ENCODE measurements around the gene CRYBA1.
"Not testable (repeated sequence)": the region's sequence is repeated elsewhere in the genome, so short reads cannot be mapped to it uniquely, and the experiment has no call there.

The CRYBA1 gene, protein sequence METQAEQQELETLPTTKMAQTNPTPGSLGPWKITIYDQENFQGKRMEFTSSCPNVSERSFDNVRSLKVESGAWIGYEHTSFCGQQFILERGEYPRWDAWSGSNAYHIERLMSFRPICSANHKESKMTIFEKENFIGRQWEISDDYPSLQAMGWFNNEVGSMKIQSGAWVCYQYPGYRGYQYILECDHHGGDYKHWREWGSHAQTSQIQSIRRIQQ

DNA sequence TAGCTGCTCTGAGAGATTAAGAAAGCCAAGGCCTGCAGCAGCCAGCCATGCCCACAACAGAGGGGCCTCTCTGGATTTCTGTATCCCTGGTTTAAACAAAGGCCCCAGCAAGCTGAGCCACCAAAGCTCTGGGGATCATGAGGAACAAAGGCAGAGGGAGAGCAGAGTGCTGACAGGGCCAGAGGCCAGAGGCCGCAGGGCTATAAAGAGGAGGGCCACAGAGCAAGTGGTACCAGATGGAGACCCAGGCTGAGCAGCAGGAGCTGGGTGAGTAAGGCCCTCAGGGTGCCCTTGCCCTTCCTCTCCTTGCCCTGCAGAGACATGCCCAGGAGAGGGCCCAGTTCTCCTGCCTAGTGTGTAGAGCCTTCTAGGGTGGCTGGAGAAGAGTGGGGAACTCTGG lies at the start of gene CRYBA1:
Gene CRYBA1, plus strand, starts transcription at position 232 of the 400 bp plus-strand sequence. Its CDS starts 5 bp downstream, at position 237.
- DNase-seq = no peak

DNA sequence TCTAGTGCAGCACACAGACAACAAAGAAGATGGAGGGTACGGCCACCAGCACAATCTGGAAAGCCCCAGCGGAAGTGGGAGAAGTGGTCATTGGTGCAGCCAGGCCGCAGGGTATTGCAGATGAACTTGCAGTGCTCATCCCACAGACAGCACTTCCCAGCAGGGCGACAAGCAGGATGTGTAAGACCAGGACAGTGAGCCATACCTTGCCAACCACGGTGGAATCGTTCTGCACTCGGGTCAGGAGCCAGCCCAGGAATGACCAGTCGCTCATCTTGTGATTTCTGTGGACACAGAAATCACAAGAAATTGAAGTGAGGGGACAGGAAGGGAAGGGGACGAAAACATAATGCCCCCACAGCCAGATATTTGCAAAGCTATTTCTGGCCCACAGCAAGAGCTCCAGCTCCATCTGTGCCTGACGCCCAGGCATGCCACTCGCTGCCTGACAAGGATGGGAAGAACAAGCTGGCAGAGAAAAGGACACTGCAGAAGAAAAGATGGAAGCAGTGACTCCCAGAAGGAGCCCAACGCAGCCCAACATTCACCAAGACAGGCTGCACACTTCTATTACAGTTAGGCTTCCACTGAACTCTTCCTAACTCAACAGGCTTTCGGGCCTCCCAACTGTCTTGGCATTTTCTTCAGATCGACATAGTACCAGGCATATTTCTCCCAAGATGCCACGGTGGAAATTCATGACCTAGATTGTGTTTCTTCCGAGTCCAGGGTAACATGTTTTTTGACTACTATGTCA lies 49.0 kb upstream of the CRYBA1 start:
- DNase-seq = no peak

DNA sequence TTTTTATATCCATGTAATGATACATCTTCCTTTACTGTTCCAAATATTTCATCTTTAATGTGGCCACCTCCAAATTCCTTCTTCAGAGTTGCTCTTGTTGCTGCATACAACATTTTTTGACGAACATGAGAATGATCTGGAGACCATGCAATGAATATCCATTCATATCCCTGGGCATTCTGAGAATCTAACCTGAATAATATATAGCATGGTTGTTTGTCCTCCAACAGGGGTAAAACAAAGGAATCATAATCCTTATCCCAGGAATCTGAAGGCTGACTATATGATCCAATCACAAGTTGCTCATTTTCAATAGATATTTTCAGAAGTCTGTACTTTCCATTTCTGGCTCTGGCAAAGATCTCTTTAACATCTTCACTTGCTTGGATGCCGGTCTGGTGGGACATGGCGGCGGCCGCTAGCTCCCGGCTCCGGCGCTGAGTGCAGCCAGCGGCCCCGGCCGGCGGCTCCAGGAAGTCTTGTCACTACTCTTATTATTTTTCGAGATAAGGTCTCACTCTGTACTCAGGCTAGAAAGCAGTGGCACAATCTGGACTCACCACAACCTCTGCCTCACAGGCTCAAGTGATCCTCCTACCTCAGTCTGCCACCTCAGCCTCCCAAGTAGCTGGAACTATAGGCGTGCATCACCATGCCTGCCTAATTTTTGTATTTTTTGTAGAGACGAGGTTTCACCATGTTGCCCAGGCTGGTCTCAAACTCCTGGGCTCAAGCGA lies 42.4 kb upstream of the CRYBA1 start:
- not testable (repeated sequence) for DNase-seq

DNA sequence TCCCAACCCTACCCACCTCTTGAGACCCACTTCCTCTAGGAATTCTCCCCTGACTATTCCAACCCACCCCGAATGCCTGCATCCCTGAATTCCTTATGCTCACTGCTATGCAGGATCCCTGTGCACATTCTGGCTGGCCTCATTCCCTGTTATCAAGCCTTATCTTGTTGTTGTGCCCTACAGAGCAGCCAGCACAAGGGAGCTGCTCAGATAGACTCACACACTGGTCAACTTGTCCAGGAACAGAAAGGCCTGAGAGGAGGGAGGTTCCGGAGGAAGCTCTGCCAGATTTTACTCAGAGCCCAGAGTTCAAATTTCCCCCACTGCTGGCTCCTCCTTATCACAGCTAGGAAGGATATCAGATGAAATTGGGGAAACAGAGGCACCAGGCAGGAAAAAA lies 41.6 kb upstream of the CRYBA1 start:
- DNase-seq = no peak

DNA sequence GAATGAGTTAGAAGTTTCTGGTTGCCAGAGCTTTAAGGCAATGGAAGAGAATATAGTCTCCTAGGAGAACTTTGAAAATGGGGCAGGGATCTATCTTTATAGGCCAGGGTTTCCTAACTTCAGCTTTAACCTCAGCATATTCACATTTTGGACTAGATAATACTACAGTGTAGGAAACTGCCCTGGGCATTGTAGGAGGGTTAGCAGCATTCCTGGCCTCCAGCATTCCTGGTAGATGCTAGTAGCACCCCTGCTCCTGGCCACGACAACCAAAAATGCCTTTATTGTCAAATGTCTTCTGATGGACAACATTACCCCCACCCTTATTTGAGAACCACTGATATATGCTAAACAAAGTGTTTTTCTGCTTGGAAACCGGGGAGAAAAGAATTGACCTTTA lies 38.7 kb upstream of the CRYBA1 start:
- DNase-seq = no peak

DNA sequence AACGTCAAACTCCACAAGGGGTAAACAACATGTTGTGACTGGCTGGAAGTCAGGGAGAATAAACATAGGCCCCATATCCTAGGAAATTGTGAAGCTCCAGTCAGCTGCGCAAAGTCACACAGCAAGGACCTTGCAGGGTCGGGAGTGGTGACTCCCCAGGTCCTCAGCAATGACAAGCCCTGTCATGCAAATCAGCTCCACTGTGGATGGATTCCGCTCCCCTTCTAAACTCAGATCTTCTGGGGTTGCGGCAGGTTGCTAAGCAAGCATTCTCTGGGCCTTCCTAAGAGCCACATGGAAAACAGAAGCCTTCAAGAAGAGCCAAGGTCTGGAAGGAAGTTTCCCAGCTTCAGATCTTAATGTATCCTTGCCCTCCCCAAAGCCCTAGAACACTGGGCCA lies 37.6 kb upstream of the CRYBA1 start:
- no peak for DNase-seq

DNA sequence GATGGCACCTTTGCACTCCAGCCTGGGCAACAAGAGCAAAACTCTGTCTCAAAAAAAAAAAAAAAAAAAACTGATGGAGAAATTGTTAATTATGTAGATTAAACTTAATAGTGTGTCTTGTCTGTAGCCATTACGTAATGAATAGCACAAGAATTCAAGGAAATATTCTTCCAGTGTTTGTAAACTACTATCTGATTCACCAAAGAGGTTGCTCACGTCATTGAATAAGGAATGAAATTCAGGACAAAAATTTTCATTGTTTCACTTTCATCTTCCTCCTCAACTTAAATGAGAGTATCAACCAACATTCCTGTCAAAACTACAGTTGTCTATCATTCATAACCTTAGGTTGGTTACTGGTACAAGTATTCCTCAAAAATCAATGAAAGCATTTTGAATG lies 35.8 kb upstream of the CRYBA1 start:
- DNase-seq = no peak

DNA sequence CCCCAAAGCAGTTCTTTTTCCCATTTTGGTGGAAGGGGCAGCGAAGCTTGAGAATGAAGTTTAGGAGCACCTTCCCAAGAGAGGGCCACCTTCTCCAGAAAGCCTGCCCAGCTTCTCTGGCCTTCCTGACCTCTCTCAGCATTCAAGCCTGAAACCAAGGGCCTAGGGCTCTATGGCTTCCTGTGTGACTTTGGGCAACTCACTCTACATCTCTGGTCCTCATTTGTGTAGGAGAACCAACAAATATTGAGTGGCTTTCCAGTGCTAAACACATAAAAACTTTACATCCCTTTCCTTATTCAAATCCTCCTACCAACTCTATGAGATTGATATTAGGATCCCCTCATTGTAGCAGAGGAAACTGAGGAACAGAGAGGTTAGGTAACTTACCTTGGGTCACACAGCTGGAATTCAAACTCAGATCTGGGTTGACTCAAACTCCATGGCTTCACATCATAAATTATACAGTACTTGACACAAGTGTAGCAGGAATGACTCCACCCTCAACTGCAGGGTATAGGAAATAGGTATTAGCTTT lies 34.5 kb upstream of the CRYBA1 start:
- no peak for DNase-seq

DNA sequence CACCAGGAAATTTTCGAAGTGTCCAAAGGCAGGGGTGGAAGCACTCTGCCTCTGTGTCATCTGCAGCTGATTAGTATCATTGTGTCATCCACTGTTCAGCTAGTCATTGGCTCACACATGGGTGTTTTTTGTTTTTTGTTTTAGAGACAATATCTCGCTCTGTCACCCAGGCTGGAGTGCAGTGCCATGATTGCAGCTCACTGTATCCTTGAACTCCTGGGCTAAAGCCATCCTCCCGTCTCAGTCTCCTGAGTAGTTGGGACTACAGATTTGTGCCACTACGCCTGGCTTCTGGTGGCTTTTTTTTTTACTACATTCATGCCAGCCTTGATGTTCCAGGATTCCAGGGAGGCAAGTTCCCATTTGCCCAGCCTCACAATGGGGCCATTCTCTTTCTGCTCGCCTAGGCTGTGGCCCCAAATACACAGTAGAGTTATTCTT lies 34.0 kb upstream of the CRYBA1 start:
- no peak for DNase-seq

DNA sequence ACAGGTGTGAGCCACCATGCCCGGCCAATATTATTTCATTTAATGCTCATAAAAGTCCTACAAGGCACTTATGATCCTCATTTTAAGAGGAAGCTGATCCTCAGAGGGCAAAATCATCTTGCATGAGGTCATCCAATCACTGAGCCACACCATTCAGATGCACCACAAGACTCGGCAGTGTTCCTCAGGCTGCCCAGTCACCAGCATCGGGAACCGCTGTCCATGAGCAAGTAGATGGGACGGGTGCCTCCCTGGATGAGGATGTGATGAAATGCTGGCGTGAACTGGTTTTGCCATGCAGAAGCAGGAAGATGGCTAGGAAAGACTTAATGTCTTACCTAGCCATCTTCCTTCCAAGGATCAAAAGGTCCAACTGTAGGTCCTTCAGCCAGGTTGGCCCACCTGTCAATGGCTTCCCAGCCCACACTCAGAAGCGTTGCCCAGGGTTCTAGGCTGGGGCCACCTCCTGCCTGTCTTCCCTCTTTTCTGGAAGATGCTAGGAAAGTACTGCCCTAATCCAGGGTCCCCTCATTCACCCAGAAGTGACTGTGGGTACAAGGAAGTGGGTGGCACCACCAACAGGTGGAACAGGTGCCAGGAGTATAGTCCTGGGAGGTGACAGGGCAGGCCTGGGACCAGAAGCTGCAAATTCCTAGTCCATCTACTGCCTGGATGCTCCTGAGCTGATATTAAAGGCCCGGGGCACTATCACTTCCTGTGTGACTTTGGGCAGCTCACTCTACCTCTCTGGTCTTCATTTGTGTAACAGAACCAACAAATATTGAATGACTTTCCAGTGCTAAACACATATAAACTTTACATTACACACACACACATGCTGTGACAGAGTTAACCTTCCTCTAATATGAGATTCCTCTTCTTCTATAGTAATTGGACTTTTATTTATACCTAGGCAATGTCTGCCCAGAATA lies 32.2 kb upstream of the CRYBA1 start:
- no peak for DNase-seq

DNA sequence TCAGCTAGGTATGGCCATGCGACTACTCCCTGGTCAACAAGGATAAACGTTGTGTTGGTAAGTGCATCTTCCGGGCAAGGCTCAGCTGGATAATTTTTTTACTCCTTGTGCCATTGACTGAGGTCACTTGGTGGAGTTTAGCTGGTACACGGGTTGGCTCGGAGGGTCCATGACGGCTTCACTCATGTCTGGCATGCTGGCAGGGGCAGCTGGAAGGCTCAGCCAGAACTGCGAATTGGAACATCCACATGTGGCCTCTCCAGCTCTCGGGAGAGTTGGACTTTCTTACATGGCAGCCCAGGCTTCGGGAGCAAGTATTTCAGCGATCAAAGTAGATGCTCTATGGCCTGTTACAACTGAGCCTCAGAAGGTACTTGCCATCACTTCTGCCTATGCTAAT lies 31.5 kb upstream of the CRYBA1 start:
- DNase-seq = no peak

DNA sequence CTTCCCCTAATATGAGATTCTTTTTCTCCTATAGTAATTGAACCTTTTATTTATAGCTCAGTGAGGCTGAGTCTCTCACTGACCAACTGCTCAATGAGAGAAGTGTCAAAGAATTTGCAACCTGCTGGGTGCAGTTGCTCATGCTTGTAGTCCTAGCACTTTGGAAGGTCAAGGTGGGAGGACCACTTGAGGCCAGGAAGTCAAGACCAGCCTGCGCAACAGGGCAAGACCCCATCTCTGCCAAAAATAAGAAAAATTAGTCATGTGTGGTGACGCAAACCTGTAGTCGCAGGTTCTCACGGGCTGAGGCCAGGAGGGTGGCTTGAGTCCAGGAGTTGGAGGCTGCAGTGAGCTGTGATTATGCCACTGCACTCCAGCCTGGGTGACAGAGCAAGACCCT lies 30.9 kb upstream of the CRYBA1 start:
- DNase-seq = no peak

DNA sequence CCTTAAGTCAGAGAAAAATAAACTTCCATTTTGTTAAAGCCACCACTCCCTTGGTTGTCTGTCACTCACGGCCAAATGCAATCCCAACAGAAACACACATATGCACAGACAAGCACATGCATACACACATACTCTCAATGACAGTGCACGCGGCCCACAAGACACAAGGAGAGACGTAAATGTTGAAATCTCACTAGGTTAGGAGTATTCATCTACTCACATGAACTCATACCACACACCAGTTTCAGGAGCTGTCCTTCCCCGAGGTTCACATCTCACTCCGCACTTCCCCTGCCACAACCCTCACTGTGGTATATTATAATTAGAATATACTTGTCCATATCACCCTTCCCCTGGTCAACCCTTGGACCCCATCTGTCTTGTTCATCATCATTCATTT lies 30.5 kb upstream of the CRYBA1 start:
- DNase-seq = no peak

DNA sequence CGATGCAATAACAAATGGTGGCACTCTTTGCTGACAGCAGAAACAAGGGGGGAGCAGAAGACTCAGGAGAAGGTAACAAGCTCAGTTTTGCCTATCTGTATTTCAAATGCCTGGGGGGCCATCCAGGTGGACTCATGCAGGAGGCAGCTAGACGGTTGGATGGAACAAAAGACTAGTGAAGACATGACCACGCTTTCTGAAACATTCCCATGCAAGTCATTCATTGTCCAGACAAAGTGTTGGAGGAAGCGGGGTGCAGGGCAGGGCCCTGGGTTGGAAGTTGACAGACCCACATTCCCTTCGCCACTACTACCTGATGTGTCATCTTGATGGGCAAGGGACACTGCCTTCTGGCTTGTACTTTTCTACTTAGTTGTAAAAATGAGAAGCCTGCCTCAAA lies 29.8 kb upstream of the CRYBA1 start:
- DNase-seq = no peak

DNA sequence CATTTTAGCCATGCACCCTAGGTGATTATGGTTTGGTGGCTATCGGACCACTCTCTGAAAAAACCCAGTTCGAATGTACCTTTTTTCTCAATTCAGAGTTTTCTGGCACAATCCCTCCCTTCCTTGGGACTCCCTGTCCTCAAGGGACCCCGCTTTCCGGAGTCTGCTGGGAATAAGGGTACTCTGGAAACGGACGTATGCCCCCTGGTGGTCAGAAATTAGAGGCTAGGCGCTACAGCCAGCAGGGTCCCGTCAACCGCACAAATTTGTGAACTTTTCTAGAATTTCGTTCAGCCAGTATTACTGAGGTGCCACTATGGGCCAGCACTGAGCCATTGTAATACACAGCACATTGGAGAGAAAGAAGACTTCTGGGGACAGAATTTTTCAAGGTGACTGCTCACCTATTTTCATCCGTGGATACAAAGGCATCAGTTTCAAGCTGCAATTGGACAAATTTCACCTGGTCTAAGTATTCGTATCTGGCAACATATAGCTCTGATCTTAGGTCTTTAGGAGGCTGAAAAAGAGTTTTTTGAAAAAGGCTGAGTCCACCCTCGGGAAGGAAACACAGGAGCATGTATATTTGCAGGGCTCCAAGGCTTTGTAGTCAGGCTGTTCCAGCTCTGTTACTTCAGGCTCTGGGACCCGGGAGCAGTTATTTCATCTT lies 27.1 kb upstream of the CRYBA1 start:
- DNase-seq = peak; percentile 69

DNA sequence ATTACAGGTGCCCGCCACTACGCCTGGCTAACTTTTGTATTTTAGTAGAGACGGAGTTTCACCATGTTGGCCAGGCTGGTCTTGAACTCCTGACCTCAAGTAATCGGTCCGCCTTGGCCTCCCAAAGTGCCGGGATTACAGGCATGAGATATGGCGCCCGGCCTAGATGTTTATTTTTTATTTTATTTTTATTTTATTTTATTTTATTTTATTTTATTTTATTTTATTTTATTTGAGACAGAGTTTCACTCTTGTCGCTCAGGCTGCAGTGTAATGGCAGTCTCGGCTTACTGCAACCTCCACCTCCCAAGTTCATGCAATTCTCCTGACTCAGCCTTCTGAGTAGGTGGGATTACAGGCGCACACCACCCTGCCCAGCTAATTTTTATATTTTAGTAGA lies 25.3 kb upstream of the CRYBA1 start:
- not testable (repeated sequence) for DNase-seq

DNA sequence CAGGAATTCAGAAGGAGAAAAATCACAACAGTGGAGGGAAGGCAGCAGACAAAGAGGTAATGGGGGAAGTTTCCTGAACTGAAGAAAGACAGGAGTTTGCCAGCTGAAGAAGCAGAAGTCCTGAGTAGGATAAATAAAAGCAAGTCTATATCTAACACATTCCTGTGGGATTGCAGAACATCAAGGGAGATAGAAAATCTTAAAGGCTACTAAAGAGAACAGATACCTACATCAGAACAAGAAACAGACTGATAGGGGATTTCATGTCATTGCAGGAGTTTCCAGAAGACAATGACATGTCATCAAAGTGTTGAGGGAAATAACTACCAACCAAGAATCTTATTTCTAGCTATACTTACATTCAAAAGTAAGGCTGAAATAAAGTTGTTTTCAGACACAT lies 21.3 kb upstream of the CRYBA1 start:
- DNase-seq = no peak

DNA sequence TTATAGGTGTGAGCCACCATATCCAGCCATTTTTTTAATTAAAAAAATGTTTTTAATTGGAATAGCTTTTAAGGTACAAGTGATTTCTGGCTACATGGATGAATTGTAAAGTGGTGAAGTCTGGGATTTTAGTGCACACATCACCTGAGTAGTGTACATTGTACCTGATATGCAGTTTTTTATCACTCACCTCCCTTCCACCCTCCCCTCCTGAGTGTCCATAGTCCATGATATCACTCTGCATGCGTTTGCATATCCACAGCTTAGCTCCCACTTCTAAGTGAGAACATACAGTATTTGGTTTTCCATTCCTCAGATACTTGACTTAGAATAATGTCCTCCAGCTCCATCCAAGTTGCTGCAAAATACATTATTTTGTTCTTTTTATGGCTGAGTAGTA lies 13.4 kb upstream of the CRYBA1 start:
- DNase-seq = no peak

DNA sequence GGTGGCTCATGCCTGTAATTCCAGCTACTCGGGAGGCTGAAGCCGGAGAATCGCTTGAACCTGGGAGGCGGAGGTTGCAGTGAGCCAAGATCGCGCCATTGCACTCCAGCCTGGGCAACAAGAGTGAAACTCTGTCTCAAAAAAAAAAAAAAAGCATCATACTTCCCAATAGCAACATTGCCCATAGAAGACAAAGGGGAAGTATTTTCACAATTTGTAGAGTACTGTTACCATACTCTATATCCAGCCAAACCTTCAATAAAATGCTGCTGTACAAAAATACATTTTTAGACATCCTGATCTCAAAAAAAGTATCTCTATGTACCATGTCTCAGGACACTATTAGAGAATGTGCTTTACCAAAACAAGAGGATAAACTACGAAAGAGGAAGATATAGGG lies 11.7 kb upstream of the CRYBA1 start:
- not testable (repeated sequence) for DNase-seq

DNA sequence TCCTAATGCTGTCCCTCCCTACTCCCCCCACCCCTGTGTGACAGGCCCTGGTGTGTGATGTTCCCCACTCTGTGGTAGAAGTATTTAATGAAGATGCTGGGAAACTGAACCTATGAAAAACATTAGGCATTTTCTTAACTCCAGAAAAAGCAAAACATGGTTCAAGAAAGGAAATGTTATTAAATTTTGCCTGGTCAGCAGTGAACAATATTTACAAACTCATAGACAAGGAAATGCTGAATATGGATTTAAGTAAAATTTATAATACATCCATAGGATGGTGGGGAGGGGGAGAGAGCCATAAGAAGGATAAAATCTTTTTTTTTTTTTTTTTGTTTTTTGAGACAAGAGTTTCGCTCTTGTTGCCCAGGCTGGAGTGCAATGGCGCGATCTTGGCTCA lies 10.8 kb upstream of the CRYBA1 start:
- no peak for DNase-seq

DNA sequence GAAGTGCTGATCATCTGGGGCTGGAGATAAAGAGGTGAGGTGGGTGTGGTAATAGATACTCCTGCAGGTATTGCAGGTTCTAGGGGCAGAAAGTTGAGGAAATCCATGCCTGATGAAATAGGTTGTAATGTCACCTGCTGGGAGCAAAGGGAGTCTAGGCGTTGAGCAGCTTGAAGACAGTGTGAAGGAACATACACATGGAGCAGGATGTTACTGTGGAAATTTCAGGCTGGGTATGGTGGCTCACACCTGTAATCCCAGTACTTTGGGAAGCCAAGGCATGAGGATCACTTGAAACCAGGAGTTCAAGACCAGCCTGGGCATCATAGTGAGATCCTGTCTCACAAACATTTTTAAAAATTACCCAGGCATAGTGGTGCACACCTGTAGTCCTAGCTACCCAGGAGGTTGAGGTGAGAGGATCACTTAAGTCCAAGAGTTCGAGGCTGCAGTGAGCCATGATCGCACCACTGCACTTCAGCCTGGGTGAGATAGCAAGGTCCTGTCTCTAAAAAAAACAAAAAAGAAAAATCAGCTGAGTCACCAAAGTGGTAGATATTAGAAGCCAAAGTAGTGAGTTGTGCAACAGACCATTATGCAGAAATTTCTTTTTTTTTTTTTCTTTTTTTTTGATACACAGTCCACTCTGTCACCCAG lies 9.1 kb upstream of the CRYBA1 start:
- no peak for DNase-seq
